HAP-1 (cell line): ENCODE measurements around the gene PHOSPHO2.
"Not testable (repeated sequence)": the region's sequence is repeated elsewhere in the genome, so short reads cannot be mapped to it uniquely, and the experiment has no call there.

ENCODE experiments used
- DNase-seq, 2 experiments: peaks; one replicate each; pipeline ENCODE4 v3.0.0-alpha.2; 2016 to 2020; ENCODE audit warnings: low spot score in 2 of 2
- H3K27me3 ChIP-seq: fragments of 250-450 bp; sonication (Bioruptor Pico); 2 replicates; pipeline ENCODE4 v1.5.1; 2020; ENCODE audit warnings: low read depth, mild to moderate bottlenecking, moderate library complexity
- H3K36me3 ChIP-seq: fragments of 250-450 bp; sonication (Bioruptor Pico); replicated peaks from 2 replicates; pipeline ENCODE4 v1.5.1; 2020; ENCODE audit warnings: mild to moderate bottlenecking
- H3K4me1 ChIP-seq: fragments of 250-450 bp; sonication (Bioruptor Pico); 2 replicates; pipeline ENCODE4 v1.5.1; 2020; ENCODE audit warnings: mild to moderate bottlenecking
- H3K4me3 ChIP-seq: fragments of 250-450 bp; sonication (Bioruptor Pico); 2 replicates; pipeline ENCODE4 v1.5.1; 2020; ENCODE audit warnings: mild to moderate bottlenecking, moderate library complexity
- H3K9me3 ChIP-seq: fragments of 250-450 bp; sonication (Bioruptor Pico); 2 replicates; pipeline ENCODE4 v1.5.1; 2020; ENCODE audit warnings: mild to moderate bottlenecking, moderate library complexity
- in situ Hi-C: fragments of 300-500 bp; cut with MboI; formaldehyde crosslinking; loops from 3 replicates; pipeline ENCODE4 v1.14.3; 2020; ENCODE audit warnings: low sequenced_read_pairs, inconsistent platforms, mixed read lengths

Gene PHOSPHO2

GRCh38 chr2:169670215-169670651 lies 24.0 kb upstream of the PHOSPHO2 start:
- DNase-seq: no peak
- no peaks in the 10 kb centered on the region; the same call in 1 of the 2 replicates for H3K4me1 ChIP-seq
- in situ Hi-C loops: no loop called here
- no peak overlapping the region for H3K4me3 ChIP-seq
- no peaks in the 10 kb centered on the region for H3K36me3 ChIP-seq
- no peaks in the 10 kb centered on the region for H3K9me3 ChIP-seq
- H3K27me3 ChIP-seq: peaks cover 9% of the 10 kb centered on the region; the same call in 1 of the 2 replicates

- no peak overlapping the region for H3K4me3 ChIP-seq
- no peaks in the 10 kb centered on the region for H3K9me3 ChIP-seq
- peaks cover 4% of the 10 kb centered on the region; the same call in 1 of the 2 replicates for H3K27me3 ChIP-seq
Measured at GRCh38 chr2:169670937-169671336, 23.3 kb upstream of the PHOSPHO2 start.

GRCh38 chr2:169672406-169672805 lies 21.9 kb upstream of the PHOSPHO2 start:
- in situ Hi-C loops: no loop called here
- Histone ChIP-seq H3K4me1 (peaks cover 4% of the 10 kb centered on the region; the same call in 1 of the 2 replicates), H3K4me3 (no peak overlapping the region), H3K27me3 (no peaks in the 10 kb centered on the region), H3K36me3 (no peaks in the 10 kb centered on the region), H3K9me3 (no peaks in the 10 kb centered on the region)
- DNase-seq: no peak

More at GRCh38 chr2:169670937-169671336, 23.3 kb upstream of the PHOSPHO2 start:
- no peak for DNase-seq
- peaks cover 2% of the 10 kb centered on the region for H3K4me1 ChIP-seq
- in situ Hi-C loops: no loop called here
- H3K36me3 ChIP-seq: no peaks in the 10 kb centered on the region

- Histone ChIP-seq H3K27me3 (no peaks in the 10 kb centered on the region), H3K36me3 (no peaks in the 10 kb centered on the region), H3K9me3 (no peaks in the 10 kb centered on the region), H3K4me1 (peaks cover 4% of the 10 kb centered on the region; the same call in 1 of the 2 replicates), H3K4me3 (no peak overlapping the region)
- in situ Hi-C loops: no loop called here
- no peak for DNase-seq
Measured at GRCh38 chr2:169673106-169673505, 21.2 kb upstream of the PHOSPHO2 start.

GRCh38 chr2:169673921-169674320 lies 20.3 kb upstream of the PHOSPHO2 start:
- in situ Hi-C loops: no loop called here
- Histone ChIP-seq H3K4me3 (no peak overlapping the region), H3K4me1 (peaks cover 4% of the 10 kb centered on the region; the same call in 1 of the 2 replicates), H3K36me3 (no peaks in the 10 kb centered on the region), H3K27me3 (no peaks in the 10 kb centered on the region), H3K9me3 (no peaks in the 10 kb centered on the region)
- DNase-seq: no peak

- Histone ChIP-seq H3K4me1 (peaks cover 4% of the 10 kb centered on the region; the same call in 1 of the 2 replicates), H3K9me3 (no peaks in the 10 kb centered on the region), H3K4me3 (no peak overlapping the region), H3K36me3 (no peaks in the 10 kb centered on the region), H3K27me3 (no peaks in the 10 kb centered on the region)
- in situ Hi-C loops: no loop called here
- DNase-seq: peak in 1 of 2 experiments; percentile 19
Measured at GRCh38 chr2:169676357-169676756, 17.9 kb upstream of the PHOSPHO2 start.

- in situ Hi-C loops: no loop called here
- Histone ChIP-seq H3K36me3 (no peaks in the 10 kb centered on the region), H3K4me3 (no peak overlapping the region), H3K27me3 (no peaks in the 10 kb centered on the region), H3K9me3 (no peaks in the 10 kb centered on the region), H3K4me1 (peaks cover 4% of the 10 kb centered on the region; the same call in 1 of the 2 replicates)
- no peak for DNase-seq
Measured at GRCh38 chr2:169676850-169677249, 17.4 kb upstream of the PHOSPHO2 start.

- DNase-seq: no peak
- H3K27me3 ChIP-seq: no peaks in the 10 kb centered on the region
- no peak overlapping the region for H3K4me3 ChIP-seq
- in situ Hi-C loops: no loop called here
- H3K9me3 ChIP-seq: no peaks in the 10 kb centered on the region
- H3K4me1 ChIP-seq: no peaks in the 10 kb centered on the region
- no peaks in the 10 kb centered on the region for H3K36me3 ChIP-seq
Measured at GRCh38 chr2:169683054-169683424, 11.2 kb upstream of the PHOSPHO2 start.

- peaks cover 2% of the 10 kb centered on the region; the same call in 1 of the 2 replicates for H3K9me3 ChIP-seq
- in situ Hi-C loops: no loop called here
- no peak overlapping the region for H3K4me3 ChIP-seq
- no peaks in the 10 kb centered on the region for H3K36me3 ChIP-seq
- no peak for DNase-seq
- H3K4me1 ChIP-seq: no peaks in the 10 kb centered on the region
- no peaks in the 10 kb centered on the region for H3K27me3 ChIP-seq
Measured at GRCh38 chr2:169683425-169684134, 10.7 kb upstream of the PHOSPHO2 start.

GRCh38 chr2:169684135-169684565 lies 10.1 kb upstream of the PHOSPHO2 start:
- no peaks in the 10 kb centered on the region for H3K27me3 ChIP-seq
- no peaks in the 10 kb centered on the region for H3K36me3 ChIP-seq
- H3K4me1 ChIP-seq: no peaks in the 10 kb centered on the region
- no peak overlapping the region for H3K4me3 ChIP-seq
- peaks cover 2% of the 10 kb centered on the region; the same call in 1 of the 2 replicates for H3K9me3 ChIP-seq
- in situ Hi-C loops: no loop called here
- no peak for DNase-seq

- H3K36me3 ChIP-seq, H3K9me3 ChIP-seq, H3K4me1 ChIP-seq, H3K27me3 ChIP-seq, in situ Hi-C loops, H3K4me3 ChIP-seq, DNase-seq: not testable (repeated sequence)
Measured at GRCh38 chr2:169684712-169685111, 9.6 kb upstream of the PHOSPHO2 start.

GRCh38 chr2:169686825-169687224 lies 7.4 kb upstream of the PHOSPHO2 start:
- H3K27me3 ChIP-seq, H3K4me1 ChIP-seq, H3K9me3 ChIP-seq, in situ Hi-C loops, H3K36me3 ChIP-seq, DNase-seq, H3K4me3 ChIP-seq: not testable (repeated sequence)

- DNase-seq, H3K27me3 ChIP-seq, H3K4me1 ChIP-seq, H3K36me3 ChIP-seq, in situ Hi-C loops, H3K9me3 ChIP-seq, H3K4me3 ChIP-seq: not testable (repeated sequence)
Measured at GRCh38 chr2:169687943-169688342, 6.3 kb upstream of the PHOSPHO2 start.

GRCh38 chr2:169690958-169691357 lies 3.3 kb upstream of the PHOSPHO2 start:
- H3K9me3 ChIP-seq: peaks cover 5% of the 10 kb centered on the region
- H3K36me3 ChIP-seq: no peaks in the 10 kb centered on the region
- in situ Hi-C loops: no loop called here
- H3K4me3 ChIP-seq: no peak overlapping the region
- no peaks in the 10 kb centered on the region for H3K27me3 ChIP-seq
- peaks cover 10% of the 10 kb centered on the region for H3K4me1 ChIP-seq
- DNase-seq: no peak
